ENCODE data around the gene RCOR2. TPM values are rescaled to one million over a fixed set of nuclear protein-coding genes. Genes with fewer than 3 reads are reported as not detected.

RCOR2 gene
- total RNA-seq, 1 experiment from 2014 or later, result 77.4 TPM

DNA sequence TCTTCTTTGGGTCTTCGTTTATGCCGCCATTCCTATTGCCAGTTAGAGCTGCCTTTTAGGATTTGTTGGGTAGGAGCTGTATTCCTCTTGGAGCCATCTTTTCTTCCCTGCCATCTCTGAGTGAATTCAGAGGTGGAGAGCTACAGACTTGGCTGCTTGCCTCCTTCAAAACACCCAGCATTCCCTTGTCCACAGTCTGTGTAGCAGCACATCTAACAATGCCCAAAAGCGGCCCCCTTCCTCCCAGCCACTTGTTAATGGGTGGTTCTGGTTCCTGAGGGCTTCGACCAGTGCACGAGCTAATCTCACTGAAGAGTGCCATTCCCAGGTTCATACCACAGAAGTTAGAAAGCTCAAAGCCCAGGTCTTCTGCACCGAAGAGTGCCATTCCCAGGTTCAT is 40.3 kb downstream of the RCOR2 start:
- Mint-ChIP-seq H3K9me3 (no peaks in the 10 kb centered on the region), H3K27me3 (ENCODE audit: low read depth) (no peaks in the 10 kb centered on the region; the same call in 1 of the 2 replicates), H3K4me1 (peaks cover 54% of the 10 kb centered on the region), H3K4me3 (no peak overlapping the region), H3K27ac (no peak overlapping the region), H3K36me3 (peaks cover 5% of the 10 kb centered on the region; the same call in 1 of the 2 replicates)
- ChIA-PET CTCF (interaction anchor here (0.9 to 2.2 kb wide), 3 partner anchors 30 to 44 kb away, joined by 4 to 12 read pairs (median 4); partner anchors contain the start of gene MARK2), POLR2A (interaction anchor here (0.7 to 1.0 kb wide), 4 partner anchors 10 to 1035 kb away, joined by 3 to 10 read pairs (median 6); no protein-coding TSS in a partner anchor)
- DNase-seq (ENCODE audit: low spot score) (no peak), ATAC-seq (no peak)
- TF ChIP-seq, protein P1, sequence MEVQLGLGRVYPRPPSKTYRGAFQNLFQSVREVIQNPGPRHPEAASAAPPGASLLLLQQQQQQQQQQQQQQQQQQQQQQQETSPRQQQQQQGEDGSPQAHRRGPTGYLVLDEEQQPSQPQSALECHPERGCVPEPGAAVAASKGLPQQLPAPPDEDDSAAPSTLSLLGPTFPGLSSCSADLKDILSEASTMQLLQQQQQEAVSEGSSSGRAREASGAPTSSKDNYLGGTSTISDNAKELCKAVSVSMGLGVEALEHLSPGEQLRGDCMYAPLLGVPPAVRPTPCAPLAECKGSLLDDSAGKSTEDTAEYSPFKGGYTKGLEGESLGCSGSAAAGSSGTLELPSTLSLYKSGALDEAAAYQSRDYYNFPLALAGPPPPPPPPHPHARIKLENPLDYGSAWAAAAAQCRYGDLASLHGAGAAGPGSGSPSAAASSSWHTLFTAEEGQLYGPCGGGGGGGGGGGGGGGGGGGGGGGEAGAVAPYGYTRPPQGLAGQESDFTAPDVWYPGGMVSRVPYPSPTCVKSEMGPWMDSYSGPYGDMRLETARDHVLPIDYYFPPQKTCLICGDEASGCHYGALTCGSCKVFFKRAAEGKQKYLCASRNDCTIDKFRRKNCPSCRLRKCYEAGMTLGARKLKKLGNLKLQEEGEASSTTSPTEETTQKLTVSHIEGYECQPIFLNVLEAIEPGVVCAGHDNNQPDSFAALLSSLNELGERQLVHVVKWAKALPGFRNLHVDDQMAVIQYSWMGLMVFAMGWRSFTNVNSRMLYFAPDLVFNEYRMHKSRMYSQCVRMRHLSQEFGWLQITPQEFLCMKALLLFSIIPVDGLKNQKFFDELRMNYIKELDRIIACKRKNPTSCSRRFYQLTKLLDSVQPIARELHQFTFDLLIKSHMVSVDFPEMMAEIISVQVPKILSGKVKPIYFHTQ (CRISPR knock-in tag; IDR thresholded peaks at IDR 0.05), result no peak
- no peak for TF ChIP-seq GABPB1 (CRISPR knock-in tag; IDR thresholded peaks at IDR 0.05)
- no peak for TF ChIP-seq SMAD3 (CRISPR knock-in tag; IDR thresholded peaks at IDR 0.05; ENCODE audit: borderline replicate concordance)
- no peak for TF ChIP-seq ZNF232 (CRISPR knock-in tag; IDR thresholded peaks at IDR 0.05)
- no peak for TF ChIP-seq KAT7 (CRISPR knock-in tag; IDR thresholded peaks at IDR 0.05; ENCODE audit: borderline replicate concordance)
- TF ChIP-seq, protein P2, sequence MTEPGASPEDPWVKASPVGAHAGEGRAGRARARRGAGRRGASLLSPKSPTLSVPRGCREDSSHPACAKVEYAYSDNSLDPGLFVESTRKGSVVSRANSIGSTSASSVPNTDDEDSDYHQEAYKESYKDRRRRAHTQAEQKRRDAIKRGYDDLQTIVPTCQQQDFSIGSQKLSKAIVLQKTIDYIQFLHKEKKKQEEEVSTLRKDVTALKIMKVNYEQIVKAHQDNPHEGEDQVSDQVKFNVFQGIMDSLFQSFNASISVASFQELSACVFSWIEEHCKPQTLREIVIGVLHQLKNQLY (CRISPR knock-in tag; IDR thresholded peaks at IDR 0.05), result no peak
- no peak for TF ChIP-seq ZNF671 (CRISPR knock-in tag; IDR thresholded peaks at IDR 0.05)
- TF ChIP-seq, protein P3, sequence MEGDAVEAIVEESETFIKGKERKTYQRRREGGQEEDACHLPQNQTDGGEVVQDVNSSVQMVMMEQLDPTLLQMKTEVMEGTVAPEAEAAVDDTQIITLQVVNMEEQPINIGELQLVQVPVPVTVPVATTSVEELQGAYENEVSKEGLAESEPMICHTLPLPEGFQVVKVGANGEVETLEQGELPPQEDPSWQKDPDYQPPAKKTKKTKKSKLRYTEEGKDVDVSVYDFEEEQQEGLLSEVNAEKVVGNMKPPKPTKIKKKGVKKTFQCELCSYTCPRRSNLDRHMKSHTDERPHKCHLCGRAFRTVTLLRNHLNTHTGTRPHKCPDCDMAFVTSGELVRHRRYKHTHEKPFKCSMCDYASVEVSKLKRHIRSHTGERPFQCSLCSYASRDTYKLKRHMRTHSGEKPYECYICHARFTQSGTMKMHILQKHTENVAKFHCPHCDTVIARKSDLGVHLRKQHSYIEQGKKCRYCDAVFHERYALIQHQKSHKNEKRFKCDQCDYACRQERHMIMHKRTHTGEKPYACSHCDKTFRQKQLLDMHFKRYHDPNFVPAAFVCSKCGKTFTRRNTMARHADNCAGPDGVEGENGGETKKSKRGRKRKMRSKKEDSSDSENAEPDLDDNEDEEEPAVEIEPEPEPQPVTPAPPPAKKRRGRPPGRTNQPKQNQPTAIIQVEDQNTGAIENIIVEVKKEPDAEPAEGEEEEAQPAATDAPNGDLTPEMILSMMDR (IDR thresholded peaks at IDR 0.05), result no peak
- TF ChIP-seq, protein P4, sequence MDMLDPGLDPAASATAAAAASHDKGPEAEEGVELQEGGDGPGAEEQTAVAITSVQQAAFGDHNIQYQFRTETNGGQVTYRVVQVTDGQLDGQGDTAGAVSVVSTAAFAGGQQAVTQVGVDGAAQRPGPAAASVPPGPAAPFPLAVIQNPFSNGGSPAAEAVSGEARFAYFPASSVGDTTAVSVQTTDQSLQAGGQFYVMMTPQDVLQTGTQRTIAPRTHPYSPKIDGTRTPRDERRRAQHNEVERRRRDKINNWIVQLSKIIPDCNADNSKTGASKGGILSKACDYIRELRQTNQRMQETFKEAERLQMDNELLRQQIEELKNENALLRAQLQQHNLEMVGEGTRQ (CRISPR knock-in tag; IDR thresholded peaks at IDR 0.05), result no peak
- TF ChIP-seq, protein P5, sequence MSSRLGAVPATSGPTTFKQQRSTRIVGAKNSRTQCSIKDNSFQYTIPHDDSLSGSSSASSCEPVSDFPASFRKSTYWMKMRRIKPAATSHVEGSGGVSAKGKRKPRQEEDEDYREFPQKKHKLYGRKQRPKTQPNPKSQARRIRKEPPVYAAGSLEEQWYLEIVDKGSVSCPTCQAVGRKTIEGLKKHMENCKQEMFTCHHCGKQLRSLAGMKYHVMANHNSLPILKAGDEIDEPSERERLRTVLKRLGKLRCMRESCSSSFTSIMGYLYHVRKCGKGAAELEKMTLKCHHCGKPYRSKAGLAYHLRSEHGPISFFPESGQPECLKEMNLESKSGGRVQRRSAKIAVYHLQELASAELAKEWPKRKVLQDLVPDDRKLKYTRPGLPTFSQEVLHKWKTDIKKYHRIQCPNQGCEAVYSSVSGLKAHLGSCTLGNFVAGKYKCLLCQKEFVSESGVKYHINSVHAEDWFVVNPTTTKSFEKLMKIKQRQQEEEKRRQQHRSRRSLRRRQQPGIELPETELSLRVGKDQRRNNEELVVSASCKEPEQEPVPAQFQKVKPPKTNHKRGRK (CRISPR knock-in tag; IDR thresholded peaks at IDR 0.05; ENCODE audit: borderline replicate concordance), result no peak
- TF ChIP-seq, protein P6, sequence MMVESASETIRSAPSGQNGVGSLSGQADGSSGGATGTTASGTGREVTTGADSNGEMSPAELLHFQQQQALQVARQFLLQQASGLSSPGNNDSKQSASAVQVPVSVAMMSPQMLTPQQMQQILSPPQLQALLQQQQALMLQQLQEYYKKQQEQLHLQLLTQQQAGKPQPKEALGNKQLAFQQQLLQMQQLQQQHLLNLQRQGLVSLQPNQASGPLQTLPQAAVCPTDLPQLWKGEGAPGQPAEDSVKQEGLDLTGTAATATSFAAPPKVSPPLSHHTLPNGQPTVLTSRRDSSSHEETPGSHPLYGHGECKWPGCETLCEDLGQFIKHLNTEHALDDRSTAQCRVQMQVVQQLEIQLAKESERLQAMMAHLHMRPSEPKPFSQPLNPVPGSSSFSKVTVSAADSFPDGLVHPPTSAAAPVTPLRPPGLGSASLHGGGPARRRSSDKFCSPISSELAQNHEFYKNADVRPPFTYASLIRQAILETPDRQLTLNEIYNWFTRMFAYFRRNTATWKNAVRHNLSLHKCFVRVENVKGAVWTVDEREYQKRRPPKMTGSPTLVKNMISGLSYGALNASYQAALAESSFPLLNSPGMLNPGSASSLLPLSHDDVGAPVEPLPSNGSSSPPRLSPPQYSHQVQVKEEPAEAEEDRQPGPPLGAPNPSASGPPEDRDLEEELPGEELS (CRISPR knock-in tag; IDR thresholded peaks at IDR 0.05), result no peak
- no peak for TF ChIP-seq FOXJ3 (CRISPR knock-in tag; IDR thresholded peaks at IDR 0.05; ENCODE audit: borderline replicate concordance)
- no peak for TF ChIP-seq ELF4 (CRISPR knock-in tag; IDR thresholded peaks at IDR 0.05; ENCODE audit: low read depth)
- TF ChIP-seq SMAD4 (CRISPR knock-in tag; IDR thresholded peaks at IDR 0.05), result no peak
